HepG2 (cell line): ENCODE measurements around the gene PLD1. TPM values are rescaled to one million over a fixed set of nuclear protein-coding genes. Genes with fewer than 3 reads are reported as not detected.

Experiments
- GATAD2A ChIP-seq: IDR thresholded peaks from 2 replicates; pipeline ENCODE4 v1.6.1; 2016
- JUNB ChIP-seq: sonication (generic); formaldehyde crosslinking; IDR thresholded peaks from 2 replicates; pipeline ENCODE4 v1.8.0; 2022; ENCODE audit warnings: missing genetic modification reagents, mild to moderate bottlenecking, borderline replicate concordance
- MTA1 ChIP-seq: sonication (generic); formaldehyde crosslinking; IDR thresholded peaks from 2 replicates; pipeline ENCODE4 v1.4.0; 2020; ENCODE audit warnings: missing genetic modification reagents, mild to moderate bottlenecking, borderline replicate concordance
- MTA3 ChIP-seq: sonication (generic); formaldehyde crosslinking; IDR thresholded peaks from 2 replicates; pipeline ENCODE4 v1.4.0; 2020; ENCODE audit warnings: missing genetic modification reagents
- POGZ ChIP-seq: sonication (generic); formaldehyde crosslinking; IDR thresholded peaks from 2 replicates; pipeline ENCODE4 v1.4.0; 2020; ENCODE audit warnings: mild to moderate bottlenecking, missing genetic modification reagents
- SATB2 ChIP-seq: sonication (generic); formaldehyde crosslinking; IDR thresholded peaks from 2 replicates; pipeline ENCODE4 v1.5.0; 2020; ENCODE audit warnings: missing genetic modification reagents
- SKI ChIP-seq: fragments of 450-650 bp; IDR thresholded peaks from one replicate; pipeline ENCODE4 v1.6.1; 2018; ENCODE audit warnings: mild to moderate bottlenecking; ENCODE audit not compliant: partially characterized antibody
- SMARCC2 ChIP-seq: fragments of 450-650 bp; IDR thresholded peaks from 2 replicates; pipeline ENCODE4 v1.6.1; 2017; ENCODE audit warnings: antibody characterized with exemption, mild to moderate bottlenecking
- ZNF136 ChIP-seq: sonication (generic); formaldehyde crosslinking; IDR thresholded peaks from 2 replicates; pipeline ENCODE4 v1.8.1; 2022; ENCODE audit warnings: low read depth, mild to moderate bottlenecking, moderate library complexity, missing genetic modification reagents
- ZNF224 ChIP-seq: sonication (generic); formaldehyde crosslinking; IDR thresholded peaks from 2 replicates; pipeline ENCODE4 v1.5.0; 2020; ENCODE audit warnings: mild to moderate bottlenecking, missing genetic modification reagents
- ZNF441 ChIP-seq: sonication (generic); formaldehyde crosslinking; IDR thresholded peaks from 2 replicates; pipeline ENCODE4 v1.7.0; 2021; ENCODE audit warnings: missing genetic modification reagents, borderline replicate concordance
- ZNF549 ChIP-seq: sonication (generic); formaldehyde crosslinking; IDR thresholded peaks from 2 replicates; pipeline ENCODE4 v1.5.0; 2020; ENCODE audit warnings: missing genetic modification reagents
- ZNF562 ChIP-seq: sonication (generic); formaldehyde crosslinking; IDR thresholded peaks from 2 replicates; pipeline ENCODE4 v1.8.0; 2022; ENCODE audit warnings: missing genetic modification reagents, borderline replicate concordance
- ZNF816 ChIP-seq: sonication (generic); formaldehyde crosslinking; IDR thresholded peaks from 2 replicates; pipeline ENCODE4 v1.8.0; 2022; ENCODE audit warnings: missing genetic modification reagents, mild to moderate bottlenecking, borderline replicate concordance
- ZSCAN31 ChIP-seq: sonication (generic); formaldehyde crosslinking; IDR thresholded peaks from 2 replicates; pipeline ENCODE4 v1.5.0; 2020; ENCODE audit warnings: low read depth, mild to moderate bottlenecking, missing genetic modification reagents
- polyA plus RNA-seq, 8 experiments: library from polyadenylated mRNA; depleted of rRNA in 3 of 8; stranded (reverse) in 7 of 8; unstranded in 1 of 8; fragments of >200 nt; fragmentation: Illumina TruSeq in 4 of 8; extraction: Trizol in 4 of 8; gene quantifications; 2 replicates each; pipeline versions ENCODE4 v1.2.1 to v1.2.3, GENCODE V29; 2011 to 2016; ENCODE audit warnings: low read depth in 4 of 8, missing spikeins in 1 of 8, mixed read lengths in 1 of 8; ENCODE audit not compliant: insufficient read depth in 1 of 8
- total RNA-seq, 5 experiments: library from RNA; depleted of rRNA; stranded (reverse); fragments of >200 nt; fragmentation: Illumina TruSeq; extraction: Trizol; gene quantifications; 2 replicates each; pipeline ENCODE4 v1.2.3, GENCODE V29; 2016; ENCODE audit warnings: low read depth in 1 of 5
- TF ChIP-seq, protein P1 (sequence below): sonication (generic); formaldehyde crosslinking; IDR thresholded peaks from 2 replicates; pipeline ENCODE4 v1.4.0; 2020; ENCODE audit warnings: missing genetic modification reagents, borderline replicate concordance
- TF ChIP-seq, protein P2 (sequence below): sonication (generic); formaldehyde crosslinking; IDR thresholded peaks from 2 replicates; pipeline ENCODE4 v1.8.1; 2023; ENCODE audit warnings: missing genetic modification reagents, mild to moderate bottlenecking, borderline replicate concordance
- TF ChIP-seq, protein P3 (sequence below): sonication (generic); formaldehyde crosslinking; IDR thresholded peaks from 2 replicates; pipeline ENCODE4 v1.5.0; 2020; ENCODE audit warnings: missing genetic modification reagents, mild to moderate bottlenecking, borderline replicate concordance
- TF ChIP-seq, protein P4 (sequence below): sonication (generic); formaldehyde crosslinking; IDR thresholded peaks from 2 replicates; pipeline ENCODE4 v1.4.0; 2020; ENCODE audit warnings: missing genetic modification reagents, borderline replicate concordance
- TF ChIP-seq, protein P5 (sequence below): sonication (generic); formaldehyde crosslinking; IDR thresholded peaks from 2 replicates; pipeline ENCODE4 v1.4.0; 2020; ENCODE audit warnings: missing genetic modification reagents, low read depth, mild to moderate bottlenecking, borderline replicate concordance

The PLD1 gene
- total and polyA plus RNA-seq, 2 of the 13 experiments (the other 11 are each of a cell fraction or from before 2014, with no cell fraction given): 27.1 to 59.4 TPM

DNA sequence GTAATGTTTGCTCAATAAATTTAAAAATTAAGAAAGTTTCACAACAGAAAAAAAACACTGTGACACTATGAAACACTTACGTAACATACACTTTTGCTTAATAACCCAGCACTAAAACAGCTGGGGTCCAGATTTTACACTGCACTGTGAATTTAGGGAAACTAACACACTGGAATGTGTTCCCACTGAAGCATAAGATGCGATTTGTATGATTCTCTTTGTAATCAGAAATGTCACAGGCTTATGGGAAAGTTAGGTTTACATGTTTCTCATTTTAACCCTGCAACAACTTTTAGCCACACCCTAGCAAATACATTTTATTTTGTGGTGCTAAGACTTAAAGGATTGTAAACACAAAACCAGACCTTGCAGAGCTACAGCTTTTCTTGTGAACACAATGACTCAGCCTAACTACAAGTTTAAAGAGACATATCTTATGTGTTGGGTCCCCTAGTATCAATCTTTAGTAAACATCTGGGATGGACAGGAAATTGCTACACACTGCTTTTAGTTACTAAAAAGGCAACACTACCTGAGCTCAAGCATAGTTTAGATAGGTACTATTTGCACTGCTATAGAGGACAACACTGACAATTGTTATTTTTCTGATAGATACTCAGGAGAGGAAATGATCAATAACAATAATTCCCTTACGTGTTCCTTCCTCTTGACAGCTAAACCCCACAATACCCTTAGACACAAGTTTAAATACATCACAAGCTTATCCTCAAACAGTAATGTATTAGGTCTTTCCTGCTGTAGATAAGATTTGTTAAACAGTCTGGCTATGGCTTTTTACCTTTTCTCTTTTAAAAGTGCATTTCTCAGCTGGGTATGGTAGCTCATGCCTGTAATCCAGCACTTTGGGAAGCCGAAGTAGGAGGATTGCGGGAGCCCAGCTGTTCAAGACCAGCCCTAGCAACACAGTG, 3.8 kb downstream of the PLD1 start (continued):
- TF ChIP-seq, protein P1, sequence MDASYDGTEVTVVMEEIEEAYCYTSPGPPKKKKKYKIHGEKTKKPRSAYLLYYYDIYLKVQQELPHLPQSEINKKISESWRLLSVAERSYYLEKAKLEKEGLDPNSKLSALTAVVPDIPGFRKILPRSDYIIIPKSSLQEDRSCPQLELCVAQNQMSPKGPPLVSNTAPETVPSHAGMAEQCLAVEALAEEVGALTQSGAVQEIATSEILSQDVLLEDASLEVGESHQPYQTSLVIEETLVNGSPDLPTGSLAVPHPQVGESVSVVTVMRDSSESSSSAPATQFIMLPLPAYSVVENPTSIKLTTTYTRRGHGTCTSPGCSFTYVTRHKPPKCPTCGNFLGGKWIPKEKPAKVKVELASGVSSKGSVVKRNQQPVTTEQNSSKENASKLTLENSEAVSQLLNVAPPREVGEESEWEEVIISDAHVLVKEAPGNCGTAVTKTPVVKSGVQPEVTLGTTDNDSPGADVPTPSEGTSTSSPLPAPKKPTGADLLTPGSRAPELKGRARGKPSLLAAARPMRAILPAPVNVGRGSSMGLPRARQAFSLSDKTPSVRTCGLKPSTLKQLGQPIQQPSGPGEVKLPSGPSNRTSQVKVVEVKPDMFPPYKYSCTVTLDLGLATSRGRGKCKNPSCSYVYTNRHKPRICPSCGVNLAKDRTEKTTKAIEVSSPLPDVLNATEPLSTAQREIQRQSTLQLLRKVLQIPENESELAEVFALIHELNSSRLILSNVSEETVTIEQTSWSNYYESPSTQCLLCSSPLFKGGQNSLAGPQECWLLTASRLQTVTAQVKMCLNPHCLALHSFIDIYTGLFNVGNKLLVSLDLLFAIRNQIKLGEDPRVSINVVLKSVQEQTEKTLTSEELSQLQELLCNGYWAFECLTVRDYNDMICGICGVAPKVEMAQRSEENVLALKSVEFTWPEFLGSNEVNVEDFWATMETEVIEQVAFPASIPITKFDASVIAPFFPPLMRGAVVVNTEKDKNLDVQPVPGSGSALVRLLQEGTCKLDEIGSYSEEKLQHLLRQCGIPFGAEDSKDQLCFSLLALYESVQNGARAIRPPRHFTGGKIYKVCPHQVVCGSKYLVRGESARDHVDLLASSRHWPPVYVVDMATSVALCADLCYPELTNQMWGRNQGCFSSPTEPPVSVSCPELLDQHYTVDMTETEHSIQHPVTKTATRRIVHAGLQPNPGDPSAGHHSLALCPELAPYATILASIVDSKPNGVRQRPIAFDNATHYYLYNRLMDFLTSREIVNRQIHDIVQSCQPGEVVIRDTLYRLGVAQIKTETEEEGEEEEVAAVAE: no peak
- TF ChIP-seq, protein P2, sequence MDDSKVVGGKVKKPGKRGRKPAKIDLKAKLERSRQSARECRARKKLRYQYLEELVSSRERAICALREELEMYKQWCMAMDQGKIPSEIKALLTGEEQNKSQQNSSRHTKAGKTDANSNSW: no peak; the same call in 1 of the 2 replicates
- TF ChIP-seq ZNF136 (no peak; the same call in 1 of the 2 replicates), SMARCC2 (no peak), MTA1 (CRISPR knock-in tag) (no peak), ZNF816 (CRISPR knock-in tag) (no peak), GATAD2A (CRISPR knock-in tag) (peak; percentile 97), ZSCAN31 (CRISPR knock-in tag) (peak; percentile 86), SATB2 (CRISPR knock-in tag) (peak; percentile 60; the same call in 1 of the 2 replicates), MTA3 (CRISPR knock-in tag) (no peak), JUNB (CRISPR knock-in tag) (peak; percentile 98), ZNF549 (no peak), POGZ (CRISPR knock-in tag) (peak; percentile 69), ZNF562 (no peak), ZNF441 (CRISPR knock-in tag) (no peak; the same call in 1 of the 2 replicates), SKI (peak; percentile 53), ZNF224 (CRISPR knock-in tag) (no peak)
- TF ChIP-seq, protein P3, sequence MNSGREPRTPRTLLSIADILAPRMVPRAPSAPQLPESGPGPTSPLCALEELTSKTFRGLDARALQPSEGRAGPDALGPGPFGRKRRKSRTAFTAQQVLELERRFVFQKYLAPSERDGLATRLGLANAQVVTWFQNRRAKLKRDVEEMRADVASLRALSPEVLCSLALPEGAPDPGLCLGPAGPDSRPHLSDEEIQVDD: no peak
- TF ChIP-seq, protein P4, sequence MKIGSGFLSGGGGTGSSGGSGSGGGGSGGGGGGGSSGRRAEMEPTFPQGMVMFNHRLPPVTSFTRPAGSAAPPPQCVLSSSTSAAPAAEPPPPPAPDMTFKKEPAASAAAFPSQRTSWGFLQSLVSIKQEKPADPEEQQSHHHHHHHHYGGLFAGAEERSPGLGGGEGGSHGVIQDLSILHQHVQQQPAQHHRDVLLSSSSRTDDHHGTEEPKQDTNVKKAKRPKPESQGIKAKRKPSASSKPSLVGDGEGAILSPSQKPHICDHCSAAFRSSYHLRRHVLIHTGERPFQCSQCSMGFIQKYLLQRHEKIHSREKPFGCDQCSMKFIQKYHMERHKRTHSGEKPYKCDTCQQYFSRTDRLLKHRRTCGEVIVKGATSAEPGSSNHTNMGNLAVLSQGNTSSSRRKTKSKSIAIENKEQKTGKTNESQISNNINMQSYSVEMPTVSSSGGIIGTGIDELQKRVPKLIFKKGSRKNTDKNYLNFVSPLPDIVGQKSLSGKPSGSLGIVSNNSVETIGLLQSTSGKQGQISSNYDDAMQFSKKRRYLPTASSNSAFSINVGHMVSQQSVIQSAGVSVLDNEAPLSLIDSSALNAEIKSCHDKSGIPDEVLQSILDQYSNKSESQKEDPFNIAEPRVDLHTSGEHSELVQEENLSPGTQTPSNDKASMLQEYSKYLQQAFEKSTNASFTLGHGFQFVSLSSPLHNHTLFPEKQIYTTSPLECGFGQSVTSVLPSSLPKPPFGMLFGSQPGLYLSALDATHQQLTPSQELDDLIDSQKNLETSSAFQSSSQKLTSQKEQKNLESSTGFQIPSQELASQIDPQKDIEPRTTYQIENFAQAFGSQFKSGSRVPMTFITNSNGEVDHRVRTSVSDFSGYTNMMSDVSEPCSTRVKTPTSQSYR (CRISPR knock-in tag): no peak
- TF ChIP-seq, protein P5, sequence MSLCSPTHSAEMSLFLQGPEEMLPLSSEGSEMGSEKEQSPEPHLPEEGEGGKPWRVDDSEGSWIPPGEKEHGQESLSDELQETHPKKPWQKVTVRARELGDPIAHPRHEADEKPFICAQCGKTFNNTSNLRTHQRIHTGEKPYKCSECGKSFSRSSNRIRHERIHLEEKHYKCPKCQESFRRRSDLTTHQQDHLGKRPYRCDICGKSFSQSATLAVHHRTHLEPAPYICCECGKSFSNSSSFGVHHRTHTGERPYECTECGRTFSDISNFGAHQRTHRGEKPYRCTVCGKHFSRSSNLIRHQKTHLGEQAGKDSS (CRISPR knock-in tag): no peak
